ENCODE measurements around the gene MRPL19.

- TF ChIP-seq, protein P1, sequence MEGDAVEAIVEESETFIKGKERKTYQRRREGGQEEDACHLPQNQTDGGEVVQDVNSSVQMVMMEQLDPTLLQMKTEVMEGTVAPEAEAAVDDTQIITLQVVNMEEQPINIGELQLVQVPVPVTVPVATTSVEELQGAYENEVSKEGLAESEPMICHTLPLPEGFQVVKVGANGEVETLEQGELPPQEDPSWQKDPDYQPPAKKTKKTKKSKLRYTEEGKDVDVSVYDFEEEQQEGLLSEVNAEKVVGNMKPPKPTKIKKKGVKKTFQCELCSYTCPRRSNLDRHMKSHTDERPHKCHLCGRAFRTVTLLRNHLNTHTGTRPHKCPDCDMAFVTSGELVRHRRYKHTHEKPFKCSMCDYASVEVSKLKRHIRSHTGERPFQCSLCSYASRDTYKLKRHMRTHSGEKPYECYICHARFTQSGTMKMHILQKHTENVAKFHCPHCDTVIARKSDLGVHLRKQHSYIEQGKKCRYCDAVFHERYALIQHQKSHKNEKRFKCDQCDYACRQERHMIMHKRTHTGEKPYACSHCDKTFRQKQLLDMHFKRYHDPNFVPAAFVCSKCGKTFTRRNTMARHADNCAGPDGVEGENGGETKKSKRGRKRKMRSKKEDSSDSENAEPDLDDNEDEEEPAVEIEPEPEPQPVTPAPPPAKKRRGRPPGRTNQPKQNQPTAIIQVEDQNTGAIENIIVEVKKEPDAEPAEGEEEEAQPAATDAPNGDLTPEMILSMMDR (IDR thresholded peaks at IDR 0.05), result no peak
- TF ChIP-seq POLR2AphosphoS5 (IDR thresholded peaks at IDR 0.05; ENCODE audit: low read depth, low read length) (no peak), REST (IDR thresholded peaks at IDR 0.05; ENCODE audit: insufficient read depth in 1 of 2, low read depth in 2 of 2, low read length in 1 of 2) (no peak)
Observed at GRCh38 chr2:75646090-75646582, 447 bp upstream of the MRPL19 start.
